GM12872 (cell line): ENCODE measurements around the gene XPR1.

Experiments
- TF ChIP-seq, protein P1 (sequence below): IDR thresholded peaks from 3 replicates; pipeline ENCODE4 v1.5.1; 2011; ENCODE audit warnings: low read depth, mild to moderate bottlenecking, low read length, moderate library complexity; ENCODE audit not compliant: insufficient read depth

Gene XPR1

DNA sequence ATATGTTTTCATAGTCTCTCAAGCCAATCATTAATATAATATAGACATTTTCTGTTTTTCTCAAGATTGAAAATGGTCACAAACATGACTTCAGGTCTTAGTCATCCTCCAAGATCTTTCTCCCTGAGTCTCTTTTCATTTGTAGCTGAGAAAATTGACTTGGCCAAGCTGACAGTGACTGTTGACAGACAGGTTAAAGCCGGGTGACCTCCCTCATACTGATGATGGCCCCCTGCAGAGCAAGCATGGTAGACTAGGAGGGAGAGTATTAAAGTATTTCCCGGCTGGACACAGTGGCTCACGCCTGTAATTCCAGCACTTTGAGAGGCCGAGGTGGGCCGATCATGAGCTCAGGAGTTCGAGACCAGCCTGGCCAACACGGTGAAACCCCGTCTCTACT lies 274.1 kb downstream of the XPR1 start:
- TF ChIP-seq, protein P1, sequence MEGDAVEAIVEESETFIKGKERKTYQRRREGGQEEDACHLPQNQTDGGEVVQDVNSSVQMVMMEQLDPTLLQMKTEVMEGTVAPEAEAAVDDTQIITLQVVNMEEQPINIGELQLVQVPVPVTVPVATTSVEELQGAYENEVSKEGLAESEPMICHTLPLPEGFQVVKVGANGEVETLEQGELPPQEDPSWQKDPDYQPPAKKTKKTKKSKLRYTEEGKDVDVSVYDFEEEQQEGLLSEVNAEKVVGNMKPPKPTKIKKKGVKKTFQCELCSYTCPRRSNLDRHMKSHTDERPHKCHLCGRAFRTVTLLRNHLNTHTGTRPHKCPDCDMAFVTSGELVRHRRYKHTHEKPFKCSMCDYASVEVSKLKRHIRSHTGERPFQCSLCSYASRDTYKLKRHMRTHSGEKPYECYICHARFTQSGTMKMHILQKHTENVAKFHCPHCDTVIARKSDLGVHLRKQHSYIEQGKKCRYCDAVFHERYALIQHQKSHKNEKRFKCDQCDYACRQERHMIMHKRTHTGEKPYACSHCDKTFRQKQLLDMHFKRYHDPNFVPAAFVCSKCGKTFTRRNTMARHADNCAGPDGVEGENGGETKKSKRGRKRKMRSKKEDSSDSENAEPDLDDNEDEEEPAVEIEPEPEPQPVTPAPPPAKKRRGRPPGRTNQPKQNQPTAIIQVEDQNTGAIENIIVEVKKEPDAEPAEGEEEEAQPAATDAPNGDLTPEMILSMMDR = no peak

DNA sequence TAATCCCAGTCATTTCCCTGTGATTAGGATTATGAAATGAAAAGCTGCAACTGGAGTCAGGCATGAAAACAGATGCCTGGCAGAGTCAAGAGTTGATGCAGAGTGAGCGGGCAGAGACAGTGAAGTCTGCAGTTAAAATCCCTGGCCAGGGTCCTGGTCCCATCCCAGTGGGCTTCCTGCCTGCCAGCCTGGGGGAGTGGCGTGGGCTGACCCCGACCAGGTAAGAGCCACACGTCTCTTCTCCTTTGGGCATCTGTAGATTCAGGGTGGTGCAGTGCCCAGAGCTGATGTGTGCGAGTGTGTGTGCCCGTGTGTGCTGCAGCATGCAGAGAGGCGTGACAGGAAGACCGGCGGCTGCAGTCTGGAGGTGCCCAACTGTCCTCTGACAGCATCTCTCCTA lies 274.7 kb downstream of the XPR1 start:
- TF ChIP-seq, protein P1 = no peak

DNA sequence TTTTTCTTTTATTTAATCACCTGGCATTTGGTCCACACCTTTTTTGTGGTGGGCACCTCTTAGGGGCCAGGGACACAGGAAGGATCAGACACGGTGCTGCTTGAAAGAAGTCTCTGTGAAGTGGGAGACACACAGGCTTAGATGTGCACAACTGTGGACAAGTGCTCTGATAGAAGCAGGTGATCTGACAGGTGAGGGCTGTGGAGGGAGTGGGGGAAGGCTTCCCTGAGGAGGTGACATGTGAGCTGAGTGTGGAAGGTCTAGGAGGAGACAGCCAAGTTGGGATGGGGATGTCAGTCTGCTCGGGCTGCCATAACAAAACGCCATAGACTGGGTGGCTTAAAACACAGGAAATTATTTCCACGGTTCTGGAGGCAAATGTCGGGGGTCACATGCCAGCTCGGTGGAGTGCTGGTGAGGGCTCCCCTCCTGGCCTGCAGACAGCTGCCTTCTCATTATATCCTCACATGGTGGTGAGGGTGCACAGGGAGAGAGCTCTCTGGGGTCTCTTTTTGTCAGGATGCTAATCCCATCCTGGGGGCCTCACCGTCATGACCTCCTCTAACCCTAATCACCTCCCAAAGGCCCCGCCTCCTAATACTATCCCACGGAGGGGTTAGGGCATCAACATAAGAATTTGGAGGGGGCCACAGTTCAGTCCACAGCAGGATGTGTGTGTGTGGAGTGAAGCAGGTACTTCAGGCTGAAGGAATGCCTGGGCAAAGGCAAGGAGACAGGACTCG lies 275.7 kb downstream of the XPR1 start:
- TF ChIP-seq, protein P1 = no peak

DNA sequence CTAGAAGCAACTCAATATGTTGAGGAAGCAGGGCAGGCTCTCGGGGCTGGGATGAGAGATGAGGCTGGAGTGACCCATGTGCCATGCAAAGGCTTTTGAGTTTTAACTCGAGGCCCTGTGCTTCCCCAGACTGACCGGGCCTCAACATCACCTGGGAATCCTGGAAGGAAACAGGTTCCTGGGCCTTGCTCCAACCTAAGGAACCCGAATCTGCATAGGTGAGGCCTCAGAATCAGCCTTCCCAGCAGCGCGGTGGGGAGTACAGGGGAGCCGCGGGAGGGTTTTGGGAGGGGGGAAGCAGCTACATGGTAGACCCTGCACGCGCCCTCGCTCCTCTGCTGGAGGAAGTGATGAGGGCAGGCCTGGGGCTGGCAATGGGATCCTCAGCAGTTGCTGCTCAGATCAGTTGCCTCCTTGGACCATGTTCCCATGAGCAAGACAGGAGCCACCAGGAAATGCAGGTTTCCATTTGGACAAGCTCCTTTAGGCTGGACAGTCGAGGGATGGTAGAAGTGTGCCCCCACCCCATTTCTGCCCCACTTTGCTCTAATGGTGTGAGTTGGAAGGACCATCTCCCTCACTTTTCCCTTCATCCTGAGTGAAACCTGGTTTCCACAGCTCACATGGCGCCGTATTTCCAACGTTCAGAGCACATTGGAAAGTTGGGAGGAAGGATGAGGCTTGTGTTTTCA lies 276.4 kb downstream of the XPR1 start:
- TF ChIP-seq, protein P1 = no peak

DNA sequence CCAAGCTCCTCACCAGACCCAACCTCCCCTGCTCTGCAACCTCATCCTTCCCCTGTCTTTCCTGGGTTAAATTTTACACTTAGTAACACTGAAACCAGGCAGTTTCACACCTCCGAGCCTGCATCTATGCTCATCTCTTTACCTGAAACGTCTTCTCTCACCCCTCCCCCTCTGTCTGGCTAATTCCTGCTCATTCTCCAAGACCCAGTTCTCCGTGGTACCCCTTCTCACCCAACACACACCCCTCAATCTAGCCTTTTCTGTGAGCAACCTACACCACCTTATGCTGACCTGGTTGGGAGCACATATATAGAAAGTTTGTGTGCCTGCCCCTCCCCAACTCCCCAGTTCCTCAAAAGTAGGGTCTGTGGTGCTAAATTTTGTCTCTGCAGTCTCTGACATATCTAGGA lies 277.2 kb downstream of the XPR1 start:
- TF ChIP-seq, protein P1 = no peak

DNA sequence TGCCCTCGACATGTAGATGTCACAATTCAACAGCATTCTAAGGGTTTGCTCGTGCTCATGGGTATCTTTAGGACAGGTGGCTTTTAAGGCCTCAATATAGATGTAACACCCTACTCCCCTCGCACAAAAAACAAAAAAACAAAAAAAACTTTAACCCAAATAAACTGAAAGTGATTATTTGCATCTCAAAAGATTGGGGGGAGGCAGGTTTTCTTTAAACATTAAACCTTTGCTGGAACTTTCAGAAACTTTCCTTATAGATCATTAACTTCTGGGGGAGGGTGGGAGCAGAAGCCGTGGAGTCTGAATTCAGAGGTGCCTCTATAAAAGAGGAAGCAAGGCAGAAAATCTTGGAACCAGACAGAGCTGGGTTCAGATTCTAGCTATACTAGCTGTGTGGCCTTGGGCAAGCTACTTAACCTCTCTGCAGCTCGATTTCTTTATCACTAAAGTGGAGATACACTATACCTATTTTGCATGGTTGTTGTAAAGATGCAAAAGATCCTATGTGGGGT lies 277.7 kb downstream of the XPR1 start:
- TF ChIP-seq, protein P1 = no peak

DNA sequence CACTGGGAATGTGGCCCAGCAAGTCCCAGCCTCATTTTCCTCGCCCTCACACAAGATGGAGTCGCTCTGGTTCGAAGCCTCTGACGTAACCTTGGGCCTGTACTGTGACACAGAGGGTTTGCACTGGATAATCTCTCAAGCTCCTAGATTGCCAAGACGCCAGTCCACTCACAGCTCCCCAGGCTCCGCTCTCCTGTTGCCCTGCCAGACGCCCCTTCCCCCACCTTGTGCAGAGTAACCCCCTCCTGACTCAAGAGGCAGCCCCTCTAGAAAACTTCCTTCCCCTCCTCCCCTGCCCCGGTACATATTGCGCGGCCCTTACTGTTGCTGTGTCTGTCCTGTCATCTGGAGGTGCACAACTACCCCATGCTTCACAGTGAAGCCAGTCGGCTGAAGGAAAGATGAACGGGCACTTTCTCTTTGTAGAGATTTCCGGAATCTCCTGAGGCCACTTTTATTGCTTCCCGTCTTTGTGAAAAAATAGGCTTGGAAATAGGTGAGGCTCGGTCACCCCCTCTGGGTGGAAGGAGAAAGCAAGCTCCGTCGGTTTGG lies 279.9 kb downstream of the XPR1 start:
- TF ChIP-seq, protein P1 = no peak
